Measurements from ENCODE around the gene AASDHPPT.

Gene AASDHPPT

GRCh38 chr11:106086135-106086534 lies 8.7 kb downstream of the AASDHPPT start:
- H3K27me3 ChIP-seq (ENCODE audit: insufficient read depth, low read length, poor library complexity, severe bottlenecking), result no peaks in the 10 kb centered on the region
- peaks cover 87% of the 10 kb centered on the region for H4K20me1 ChIP-seq (ENCODE audit: insufficient read depth, low read length, poor library complexity, severe bottlenecking)
- peak overlapping the region; percentile 87 for H3K4me2 ChIP-seq (ENCODE audit: low read depth, low read length, poor library complexity, severe bottlenecking)
- H2AFZ ChIP-seq (ENCODE audit: low read length), result no peak overlapping the region
- H3K9me3 ChIP-seq (ENCODE audit: insufficient read depth, low read depth, low read length), result no peaks in the 10 kb centered on the region
- peak overlapping the region; percentile 62 for H3K4me3 ChIP-seq (ENCODE audit: low read length, poor library complexity, severe bottlenecking)
- H3F3A ChIP-seq (ENCODE audit: low read depth), result no peaks in the 10 kb centered on the region
- peaks cover 60% of the 10 kb centered on the region for H3K4me1 ChIP-seq (ENCODE audit: insufficient read depth, low read length, poor library complexity, severe bottlenecking)
- H3K36me3 ChIP-seq (ENCODE audit: insufficient read depth, low read length), result peaks cover 11% of the 10 kb centered on the region; the same call in 1 of the 2 replicates
- no peak overlapping the region for H3K9ac ChIP-seq (ENCODE audit: low read depth, low read length, poor library complexity, severe bottlenecking)
- H3K79me2 ChIP-seq (ENCODE audit: insufficient read depth, low read length), result peaks cover 96% of the 10 kb centered on the region
- no peaks in the 10 kb centered on the region for H3K9me2 ChIP-seq (replicated peaks; ENCODE audit: low read depth, low read length)
- TF ChIP-seq CTCF (conservative IDR thresholded peaks at IDR 0.05; ENCODE audit: low read length) (no peak), EZH2phosphoT487 (IDR thresholded peaks at IDR 0.05; ENCODE audit: borderline replicate concordance) (no peak)

- Histone ChIP-seq H3K4me2 (ENCODE audit: low read depth, low read length, poor library complexity, severe bottlenecking) (peak overlapping the region; percentile 87), H4K20me1 (ENCODE audit: insufficient read depth, low read length, poor library complexity, severe bottlenecking) (peaks cover 89% of the 10 kb centered on the region), H3F3A (ENCODE audit: low read depth) (no peaks in the 10 kb centered on the region), H3K9me3 (ENCODE audit: insufficient read depth, low read depth, low read length) (no peaks in the 10 kb centered on the region), H3K36me3 (ENCODE audit: insufficient read depth, low read length) (peaks cover 18% of the 10 kb centered on the region), H3K4me1 (ENCODE audit: insufficient read depth, low read length, poor library complexity, severe bottlenecking) (peaks cover 57% of the 10 kb centered on the region), H2AFZ (ENCODE audit: low read length) (no peak overlapping the region), H3K79me2 (ENCODE audit: insufficient read depth, low read length) (peaks cover 97% of the 10 kb centered on the region), H3K9me2 (replicated peaks; ENCODE audit: low read depth, low read length) (no peaks in the 10 kb centered on the region), H3K4me3 (ENCODE audit: low read length, poor library complexity, severe bottlenecking) (peak overlapping the region; percentile 62), H3K9ac (ENCODE audit: low read depth, low read length, poor library complexity, severe bottlenecking) (no peak overlapping the region), H3K27me3 (ENCODE audit: insufficient read depth, low read length, poor library complexity, severe bottlenecking) (no peaks in the 10 kb centered on the region)
- TF ChIP-seq CTCF (conservative IDR thresholded peaks at IDR 0.05; ENCODE audit: low read length) (no peak), EZH2phosphoT487 (IDR thresholded peaks at IDR 0.05; ENCODE audit: borderline replicate concordance) (no peak)
These were observed 9.4 kb downstream of the AASDHPPT start for GRCh38 chr11:106086850-106087249.

- H4K20me1 ChIP-seq (ENCODE audit: insufficient read depth, low read length, poor library complexity, severe bottlenecking), result peaks cover 81% of the 10 kb centered on the region
- H2AFZ ChIP-seq (ENCODE audit: low read length), result no peak overlapping the region
- H3K9me2 ChIP-seq (replicated peaks; ENCODE audit: low read depth, low read length), result no peaks in the 10 kb centered on the region
- peak overlapping the region; percentile 62 for H3K4me3 ChIP-seq (ENCODE audit: low read length, poor library complexity, severe bottlenecking)
- H3K9me3 ChIP-seq (ENCODE audit: insufficient read depth, low read depth, low read length), result no peaks in the 10 kb centered on the region
- peaks cover 28% of the 10 kb centered on the region for H3K36me3 ChIP-seq (ENCODE audit: insufficient read depth, low read length)
- H3K9ac ChIP-seq (ENCODE audit: low read depth, low read length, poor library complexity, severe bottlenecking), result peak overlapping the region; percentile 38
- peaks cover 94% of the 10 kb centered on the region for H3K79me2 ChIP-seq (ENCODE audit: insufficient read depth, low read length)
- no peak for TF ChIP-seq EZH2phosphoT487 (IDR thresholded peaks at IDR 0.05; ENCODE audit: borderline replicate concordance)
- peak; percentile 96 for TF ChIP-seq CTCF (conservative IDR thresholded peaks at IDR 0.05; ENCODE audit: low read length)
- H3K27me3 ChIP-seq (ENCODE audit: insufficient read depth, low read length, poor library complexity, severe bottlenecking), result no peaks in the 10 kb centered on the region
- peaks cover 46% of the 10 kb centered on the region for H3K4me1 ChIP-seq (ENCODE audit: insufficient read depth, low read length, poor library complexity, severe bottlenecking)
- H3K4me2 ChIP-seq (ENCODE audit: low read depth, low read length, poor library complexity, severe bottlenecking), result peak overlapping the region; percentile 87
- no peaks in the 10 kb centered on the region for H3F3A ChIP-seq (ENCODE audit: low read depth)
These were observed 10.5 kb downstream of the AASDHPPT start for GRCh38 chr11:106087815-106088435.
